ENCODE data around the gene PHAF1. TPM values are rescaled to one million over a fixed set of nuclear protein-coding genes. Genes with fewer than 3 reads are reported as not detected.
A peak's percentile ranks its signal among the peaks of the same experiment; 100 is the strongest.

Gene PHAF1
- total and polyA plus RNA-seq, 2 of the 13 experiments (the other 11 are each of a cell fraction or from before 2014, with no cell fraction given), result 48.3 to 174 TPM

GRCh38 chr16:67164599-67165061, 54.9 kb downstream of the PHAF1 start, which contains the start of gene HSF4 (continued):
- TF ChIP-seq, protein P1, sequence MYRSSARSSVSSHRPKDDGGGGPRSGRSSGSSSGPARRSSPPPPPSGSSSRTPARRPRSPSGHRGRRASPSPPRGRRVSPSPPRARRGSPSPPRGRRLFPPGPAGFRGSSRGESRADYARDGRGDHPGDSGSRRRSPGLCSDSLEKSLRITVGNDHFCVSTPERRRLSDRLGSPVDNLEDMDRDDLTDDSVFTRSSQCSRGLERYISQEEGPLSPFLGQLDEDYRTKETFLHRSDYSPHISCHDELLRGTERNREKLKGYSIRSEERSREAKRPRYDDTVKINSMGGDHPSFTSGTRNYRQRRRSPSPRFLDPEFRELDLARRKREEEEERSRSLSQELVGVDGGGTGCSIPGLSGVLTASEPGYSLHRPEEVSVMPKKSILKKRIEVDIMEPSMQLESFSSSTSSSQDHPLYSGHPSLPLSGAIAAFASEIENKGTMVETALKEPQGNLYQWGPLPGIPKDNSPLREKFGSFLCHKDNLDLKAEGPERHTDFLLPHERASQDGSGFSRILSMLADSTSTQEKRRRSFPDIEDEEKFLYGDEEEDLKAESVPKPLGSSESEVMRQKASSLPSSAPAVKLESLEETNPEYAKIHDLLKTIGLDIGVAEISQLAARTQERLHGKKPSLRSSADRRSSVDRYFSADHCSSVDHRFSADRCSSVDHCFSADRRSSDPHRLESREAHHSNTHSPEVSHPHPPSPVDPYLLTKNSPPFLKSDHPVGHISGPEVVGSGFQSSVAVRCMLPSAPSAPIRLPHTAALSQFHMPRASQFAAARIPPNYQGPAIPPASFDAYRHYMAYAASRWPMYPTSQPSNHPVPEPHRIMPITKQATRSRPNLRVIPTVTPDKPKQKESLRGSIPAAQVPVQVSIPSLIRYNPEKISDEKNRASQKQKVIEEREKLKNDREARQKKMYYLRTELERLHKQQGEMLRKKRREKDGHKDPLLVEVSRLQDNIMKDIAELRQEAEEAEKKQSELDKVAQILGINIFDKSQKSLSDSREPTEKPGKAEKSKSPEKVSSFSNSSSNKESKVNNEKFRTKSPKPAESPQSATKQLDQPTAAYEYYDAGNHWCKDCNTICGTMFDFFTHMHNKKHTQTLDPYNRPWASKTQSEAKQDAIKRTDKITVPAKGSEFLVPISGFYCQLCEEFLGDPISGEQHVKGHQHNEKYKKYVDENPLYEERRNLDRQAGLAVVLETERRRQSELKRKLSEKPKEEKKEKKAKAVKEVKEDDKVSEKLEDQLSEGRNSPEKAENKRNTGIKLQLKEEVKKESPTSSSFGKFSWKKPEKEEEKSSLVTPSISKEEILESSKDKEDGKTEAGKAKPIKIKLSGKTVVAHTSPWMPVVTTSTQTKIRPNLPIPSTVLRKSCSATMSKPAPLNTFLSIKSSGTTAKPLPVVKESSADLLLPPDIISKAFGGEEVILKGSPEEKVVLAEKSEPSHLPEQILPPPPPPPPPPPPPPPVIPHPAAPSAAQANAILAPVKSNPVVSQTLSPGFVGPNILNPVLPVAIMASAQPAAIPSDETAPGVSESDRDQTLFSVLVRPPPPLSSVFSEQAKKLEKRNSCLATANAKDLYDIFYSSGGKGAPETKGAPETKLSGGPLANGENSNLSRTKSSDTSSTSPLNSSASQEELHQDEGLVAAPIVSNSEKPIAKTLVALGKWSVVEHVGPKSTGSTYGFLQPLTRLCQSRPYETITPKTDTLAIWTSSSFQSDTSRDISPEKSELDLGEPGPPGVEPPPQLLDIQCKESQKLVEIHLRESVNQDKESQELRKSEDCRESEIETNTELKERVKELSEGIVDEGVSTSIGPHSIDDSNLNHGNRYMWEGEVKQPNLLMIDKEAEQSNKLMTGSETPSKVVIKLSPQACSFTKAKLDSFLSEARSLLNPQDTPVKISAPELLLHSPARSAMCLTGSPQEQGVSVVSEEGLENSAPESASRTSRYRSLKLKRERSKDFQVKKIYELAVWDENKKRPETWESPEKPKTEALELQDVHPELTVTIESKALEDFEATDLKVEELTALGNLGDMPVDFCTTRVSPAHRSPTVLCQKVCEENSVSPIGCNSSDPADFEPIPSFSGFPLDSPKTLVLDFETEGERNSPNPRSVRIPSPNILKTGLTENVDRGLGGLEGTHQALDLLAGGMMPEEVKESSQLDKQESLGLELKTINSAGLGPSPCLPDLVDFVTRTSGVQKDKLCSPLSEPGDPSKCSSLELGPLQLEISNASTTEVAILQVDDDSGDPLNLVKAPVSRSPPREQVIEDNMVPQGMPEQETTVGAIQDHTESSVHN (CRISPR knock-in tag; IDR thresholded peaks at IDR 0.05), result no peak
- TF ChIP-seq, protein P2, sequence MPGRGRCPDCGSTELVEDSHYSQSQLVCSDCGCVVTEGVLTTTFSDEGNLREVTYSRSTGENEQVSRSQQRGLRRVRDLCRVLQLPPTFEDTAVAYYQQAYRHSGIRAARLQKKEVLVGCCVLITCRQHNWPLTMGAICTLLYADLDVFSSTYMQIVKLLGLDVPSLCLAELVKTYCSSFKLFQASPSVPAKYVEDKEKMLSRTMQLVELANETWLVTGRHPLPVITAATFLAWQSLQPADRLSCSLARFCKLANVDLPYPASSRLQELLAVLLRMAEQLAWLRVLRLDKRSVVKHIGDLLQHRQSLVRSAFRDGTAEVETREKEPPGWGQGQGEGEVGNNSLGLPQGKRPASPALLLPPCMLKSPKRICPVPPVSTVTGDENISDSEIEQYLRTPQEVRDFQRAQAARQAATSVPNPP (CRISPR knock-in tag; IDR thresholded peaks at IDR 0.05), result peak; percentile 51; the same call in 1 of the 2 replicates
- TF ChIP-seq KDM5A (IDR thresholded peaks at IDR 0.05; ENCODE audit: borderline replicate concordance, low read length) (no peak), SOX13 (IDR thresholded peaks at IDR 0.05) (no peak; the same call in 1 of the 2 replicates), SOX13 (CRISPR knock-in tag; conservative IDR thresholded peaks at IDR 0.05 in 1 of 2, IDR thresholded peaks at IDR 0.05 in 1 of 2) (peak in 1 of 2 experiments; percentile 84; a peak in 2 of 4 replicates), ZNF20 (CRISPR knock-in tag; IDR thresholded peaks at IDR 0.05) (no peak), TAF1 (CRISPR knock-in tag; IDR thresholded peaks at IDR 0.05) (peak; percentile 51), HNF1A (IDR thresholded peaks at IDR 0.05; ENCODE audit: low read depth) (no peak; the same call in 1 of the 2 replicates), HNF1A (CRISPR knock-in tag; IDR thresholded peaks at IDR 0.05; ENCODE audit: borderline replicate concordance) (0 out of 2 replicates have a peak, but pooled peaks have one; percentile 78), RFX3 (CRISPR knock-in tag; IDR thresholded peaks at IDR 0.05) (no peak), FOXO1 (CRISPR knock-in tag; IDR thresholded peaks at IDR 0.05) (no peak; the same call in 1 of the 2 replicates), MBD4 (IDR thresholded peaks at IDR 0.05; ENCODE audit: borderline replicate concordance, low read length) (no peak), MTERF4 (CRISPR knock-in tag; IDR thresholded peaks at IDR 0.05) (no peak; the same call in 1 of the 2 replicates), AHR (CRISPR knock-in tag; IDR thresholded peaks at IDR 0.05) (no peak), HNF4A (CRISPR knock-in tag; IDR thresholded peaks at IDR 0.05) (peak; percentile 38; the same call in 1 of the 2 replicates), ZNF180 (CRISPR knock-in tag; IDR thresholded peaks at IDR 0.05; ENCODE audit: borderline replicate concordance, low read depth) (no peak)

Measured in HepG2 (cell line).